ENCODE data around the gene FRMPD2.

The FRMPD2 gene

DNA sequence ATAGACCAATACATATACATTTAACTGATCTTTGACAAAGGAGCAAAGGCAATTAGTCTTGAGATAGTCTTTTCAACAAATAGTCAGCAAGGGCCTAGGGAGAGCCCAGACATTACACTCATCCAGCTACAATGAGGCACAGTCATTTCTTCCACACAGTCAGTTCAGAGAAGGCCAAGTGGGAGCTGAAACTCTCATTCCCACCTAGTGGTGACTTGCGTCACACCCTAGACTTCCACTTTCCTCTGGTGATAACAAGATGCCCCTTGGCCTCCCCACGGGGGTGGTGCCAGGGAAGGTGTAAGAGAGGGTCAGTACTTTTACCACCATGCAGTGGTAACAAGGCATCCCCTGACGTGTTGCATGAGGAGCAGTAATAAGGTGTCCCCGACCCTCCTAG, 8.0 kb downstream of the FRMPD2 start:
- TF ChIP-seq POLR2A (IDR thresholded peaks at IDR 0.05; ENCODE audit: extremely low read depth, insufficient read length) = no peak
- TF ChIP-seq, protein P1, sequence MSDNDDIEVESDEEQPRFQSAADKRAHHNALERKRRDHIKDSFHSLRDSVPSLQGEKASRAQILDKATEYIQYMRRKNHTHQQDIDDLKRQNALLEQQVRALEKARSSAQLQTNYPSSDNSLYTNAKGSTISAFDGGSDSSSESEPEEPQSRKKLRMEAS (IDR thresholded peaks at IDR 0.05; ENCODE audit: low read depth, low read length) = no peak
- no peak for DNase-seq (ENCODE audit: low read depth)
- no peak overlapping the region for H3K4me3 ChIP-seq (ENCODE audit: low read depth, low read length)

DNA sequence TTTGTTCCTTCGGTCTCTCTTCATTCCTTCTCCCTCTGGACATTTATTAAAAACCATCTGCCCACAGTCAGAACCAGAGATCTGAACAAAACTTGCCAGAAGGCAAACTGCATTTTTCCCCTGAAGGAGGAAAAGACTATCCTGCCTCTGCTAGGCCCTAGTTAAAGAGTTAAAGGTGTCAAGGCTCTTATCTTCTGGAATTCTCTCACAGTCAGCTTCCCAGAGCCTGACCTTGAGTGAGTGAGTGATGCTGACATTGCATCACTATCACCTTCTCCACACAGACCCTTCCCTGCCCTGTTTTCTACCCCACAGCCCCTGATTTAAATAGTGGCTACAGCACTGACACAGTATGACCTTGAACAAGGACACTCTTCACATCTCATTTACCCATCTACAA, 16.4 kb downstream of the FRMPD2 start:
- DNase-seq (ENCODE audit: low read depth) = no peak
- no peak overlapping the region for H3K4me3 ChIP-seq (ENCODE audit: low read depth, low read length)
- TF ChIP-seq POLR2A (IDR thresholded peaks at IDR 0.05; ENCODE audit: extremely low read depth, insufficient read length) (no peak), MYC (IDR thresholded peaks at IDR 0.05; ENCODE audit: low read depth, low read length) (no peak)
- TF ChIP-seq, protein P1 (IDR thresholded peaks at IDR 0.05; ENCODE audit: low read depth, low read length) = no peak
- TF ChIP-seq, protein P2, sequence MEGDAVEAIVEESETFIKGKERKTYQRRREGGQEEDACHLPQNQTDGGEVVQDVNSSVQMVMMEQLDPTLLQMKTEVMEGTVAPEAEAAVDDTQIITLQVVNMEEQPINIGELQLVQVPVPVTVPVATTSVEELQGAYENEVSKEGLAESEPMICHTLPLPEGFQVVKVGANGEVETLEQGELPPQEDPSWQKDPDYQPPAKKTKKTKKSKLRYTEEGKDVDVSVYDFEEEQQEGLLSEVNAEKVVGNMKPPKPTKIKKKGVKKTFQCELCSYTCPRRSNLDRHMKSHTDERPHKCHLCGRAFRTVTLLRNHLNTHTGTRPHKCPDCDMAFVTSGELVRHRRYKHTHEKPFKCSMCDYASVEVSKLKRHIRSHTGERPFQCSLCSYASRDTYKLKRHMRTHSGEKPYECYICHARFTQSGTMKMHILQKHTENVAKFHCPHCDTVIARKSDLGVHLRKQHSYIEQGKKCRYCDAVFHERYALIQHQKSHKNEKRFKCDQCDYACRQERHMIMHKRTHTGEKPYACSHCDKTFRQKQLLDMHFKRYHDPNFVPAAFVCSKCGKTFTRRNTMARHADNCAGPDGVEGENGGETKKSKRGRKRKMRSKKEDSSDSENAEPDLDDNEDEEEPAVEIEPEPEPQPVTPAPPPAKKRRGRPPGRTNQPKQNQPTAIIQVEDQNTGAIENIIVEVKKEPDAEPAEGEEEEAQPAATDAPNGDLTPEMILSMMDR (IDR thresholded peaks at IDR 0.05; ENCODE audit: low read depth, low read length) = no peak

DNA sequence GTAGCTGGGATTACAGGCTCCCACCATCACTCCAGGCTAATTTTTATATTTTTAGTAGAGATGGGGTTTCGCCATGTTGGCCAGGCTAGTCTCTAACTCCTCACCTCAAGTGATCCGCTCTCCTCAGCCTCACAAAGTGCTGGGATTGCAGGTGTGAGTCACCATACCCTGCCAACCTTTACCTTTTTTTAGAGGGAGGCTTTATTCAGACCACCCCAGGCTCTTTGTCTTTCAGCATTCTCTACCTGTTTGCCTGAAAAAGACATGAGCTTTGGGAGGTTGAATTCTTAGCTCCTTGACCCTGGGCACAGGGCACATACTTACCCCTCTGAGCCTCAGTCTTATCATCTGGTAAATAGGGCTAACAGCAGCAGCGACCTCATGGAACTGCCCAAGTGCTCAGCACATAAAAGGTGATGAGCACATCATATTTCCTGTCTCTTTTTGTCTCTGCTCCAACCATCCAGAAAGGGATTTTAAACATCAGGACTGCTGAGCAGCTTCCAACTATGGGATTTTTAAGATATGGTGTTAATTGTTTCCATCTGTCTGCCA, 17.0 kb downstream of the FRMPD2 start:
- no peak for TF ChIP-seq MYC (IDR thresholded peaks at IDR 0.05; ENCODE audit: low read depth, low read length)
- no peak overlapping the region for H3K4me3 ChIP-seq (ENCODE audit: low read depth, low read length)
- no peak for DNase-seq (ENCODE audit: low read depth)

DNA sequence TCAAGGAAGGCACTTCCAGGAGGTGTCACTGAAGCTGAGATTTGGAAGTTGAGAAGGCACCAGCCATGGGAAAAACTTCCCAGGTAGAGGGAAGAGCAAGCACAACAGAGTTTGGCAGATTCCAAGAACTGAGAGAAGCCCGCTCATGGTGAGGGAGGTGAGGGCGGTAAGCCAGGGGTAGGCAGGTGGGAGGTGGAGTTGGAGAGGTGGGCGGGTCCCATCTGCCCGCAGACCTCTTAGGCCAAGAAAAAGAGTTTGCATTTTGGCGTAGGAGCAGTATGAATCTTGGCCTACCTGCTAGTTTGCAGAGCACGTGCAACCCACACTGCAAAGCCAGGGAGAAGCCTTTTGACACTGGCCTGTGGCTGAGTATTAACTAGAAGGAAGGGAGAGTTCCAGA, 18.8 kb downstream of the FRMPD2 start:
- TF ChIP-seq POLR2A (IDR thresholded peaks at IDR 0.05; ENCODE audit: extremely low read depth, insufficient read length) (no peak), MYC (IDR thresholded peaks at IDR 0.05; ENCODE audit: low read depth, low read length) (no peak)
- TF ChIP-seq, protein P1 (IDR thresholded peaks at IDR 0.05; ENCODE audit: low read depth, low read length) = no peak
- TF ChIP-seq, protein P2 (IDR thresholded peaks at IDR 0.05; ENCODE audit: low read depth, low read length) = no peak

DNA sequence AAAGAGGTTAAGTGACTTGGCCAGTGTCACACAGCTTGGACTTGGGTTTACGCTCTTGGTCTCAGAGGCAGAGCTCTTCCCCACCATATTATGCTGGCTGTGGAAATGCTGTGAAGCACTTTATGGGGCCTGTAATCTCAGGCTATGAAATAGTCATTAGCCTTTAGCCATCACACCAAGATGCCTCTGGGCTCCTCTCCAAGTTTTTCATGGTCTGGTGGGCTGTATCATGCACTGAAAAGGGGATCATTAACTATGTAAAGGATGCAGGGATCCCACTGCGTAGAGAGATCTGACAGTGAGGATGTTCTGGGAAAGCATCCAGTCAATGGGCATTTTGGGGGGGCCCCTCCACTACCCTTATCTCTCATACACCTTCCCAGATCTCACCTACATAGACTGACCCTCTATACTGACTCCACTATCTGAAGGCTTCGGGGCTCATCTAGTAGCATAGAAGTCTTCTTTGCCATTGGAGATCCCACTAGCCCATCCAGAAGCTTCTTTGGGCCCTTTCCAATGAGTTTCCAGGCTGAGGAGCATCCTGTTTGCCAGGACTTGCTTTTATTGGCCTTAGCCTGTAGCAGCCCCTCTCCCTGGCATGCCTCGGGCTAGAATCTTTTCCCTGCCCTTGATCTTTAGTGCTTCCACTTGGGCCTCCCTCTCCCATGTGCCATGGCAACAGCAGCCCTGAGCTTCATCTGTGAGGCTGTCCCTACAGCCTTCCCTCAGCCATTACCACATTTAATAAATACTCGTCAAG, 19.6 kb downstream of the FRMPD2 start:
- no peak for TF ChIP-seq MYC (IDR thresholded peaks at IDR 0.05; ENCODE audit: low read depth, low read length)
- TF ChIP-seq, protein P2 (IDR thresholded peaks at IDR 0.05; ENCODE audit: low read depth, low read length) = no peak
- TF ChIP-seq POLR2A (IDR thresholded peaks at IDR 0.05; ENCODE audit: extremely low read depth, insufficient read length) = no peak
- TF ChIP-seq, protein P1 (IDR thresholded peaks at IDR 0.05; ENCODE audit: low read depth, low read length) = no peak
- DNase-seq (ENCODE audit: low read depth) = no peak
- no peak overlapping the region for H3K4me3 ChIP-seq (ENCODE audit: low read depth, low read length)

More for the DNA sequence above, 18.8 kb downstream of the FRMPD2 start:
- DNase-seq (ENCODE audit: low read depth) = no peak
- no peak overlapping the region for H3K4me3 ChIP-seq (ENCODE audit: low read depth, low read length)

DNA sequence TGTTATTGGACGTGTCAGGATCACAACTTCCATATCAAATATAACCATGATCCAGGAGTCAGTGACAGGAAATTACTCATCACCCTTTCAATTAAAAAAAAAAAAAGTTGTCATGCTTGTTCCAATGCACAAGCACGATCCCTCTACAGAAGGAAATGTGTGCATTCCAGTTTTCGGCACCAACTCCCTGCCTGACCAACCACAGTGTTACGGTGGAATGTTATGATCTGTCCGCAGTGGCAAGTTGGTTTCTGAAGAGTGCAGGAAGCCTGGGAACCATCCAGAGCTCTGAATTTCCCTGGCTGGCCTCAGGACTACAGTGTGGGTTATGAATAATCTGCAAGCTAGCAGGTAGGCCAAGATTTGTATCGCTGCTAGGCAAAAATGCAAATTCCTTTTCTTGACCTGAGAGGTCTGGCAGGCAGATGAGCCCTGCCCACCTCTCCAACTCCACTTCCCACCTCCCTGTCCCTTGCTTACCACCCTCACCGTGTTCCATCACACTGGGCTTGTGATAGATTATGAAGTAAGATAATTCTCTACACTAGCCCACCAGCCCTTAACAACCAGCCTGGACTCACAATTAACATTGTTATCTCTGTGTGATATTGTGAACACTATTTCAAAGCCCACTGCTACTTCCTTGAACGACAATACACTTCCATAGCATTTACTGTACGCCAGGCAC, 20.4 kb downstream of the FRMPD2 start:
- TF ChIP-seq MYC (IDR thresholded peaks at IDR 0.05; ENCODE audit: low read depth, low read length) (no peak), POLR2A (IDR thresholded peaks at IDR 0.05; ENCODE audit: extremely low read depth, insufficient read length) (no peak)
- TF ChIP-seq, protein P1 (IDR thresholded peaks at IDR 0.05; ENCODE audit: low read depth, low read length) = no peak
- TF ChIP-seq, protein P2 (IDR thresholded peaks at IDR 0.05; ENCODE audit: low read depth, low read length) = no peak
- DNase-seq (ENCODE audit: low read depth) = no peak

More for the DNA sequence above, 20.4 kb downstream of the FRMPD2 start:
- H3K4me3 ChIP-seq (ENCODE audit: low read depth, low read length) = no peak overlapping the region

All from NB4 (cell line).